GM19455 (cell line): ENCODE results near the gene BMP8B.
A peak's percentile ranks its signal among the peaks of the same experiment; 100 is the strongest.
"Not testable (repeated sequence)": the region's sequence is repeated elsewhere in the genome, so short reads cannot be mapped to it uniquely, and the experiment has no call there.

Experiments
- ATAC-seq: cut with Tn5 transposase; IDR thresholded peaks from one replicate; pipeline ENCODE4 v1.9.1; 2021; ENCODE audit not compliant: unreplicated experiment

The BMP8B gene

DNA sequence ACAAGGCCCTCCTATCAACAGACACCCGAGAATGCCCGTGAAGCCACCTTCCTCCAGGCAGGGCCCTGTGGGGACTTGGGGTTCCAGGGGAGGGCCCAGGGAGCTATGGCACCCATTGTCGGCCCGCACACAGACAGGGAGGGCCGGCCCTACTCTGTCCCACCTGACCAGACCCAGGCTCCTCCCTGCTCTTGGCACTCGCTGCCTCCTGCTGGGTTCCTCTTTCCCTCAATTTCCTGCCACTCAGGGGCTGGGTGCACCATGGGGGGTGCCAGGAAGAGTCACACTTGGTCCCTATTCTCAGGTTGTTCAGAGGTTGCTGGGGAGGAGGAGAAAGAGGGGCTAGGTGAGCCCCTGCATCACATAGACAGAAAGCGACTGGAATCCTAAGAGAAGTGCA, 9.5 kb downstream of the BMP8B start:
- no peak for ATAC-seq

DNA sequence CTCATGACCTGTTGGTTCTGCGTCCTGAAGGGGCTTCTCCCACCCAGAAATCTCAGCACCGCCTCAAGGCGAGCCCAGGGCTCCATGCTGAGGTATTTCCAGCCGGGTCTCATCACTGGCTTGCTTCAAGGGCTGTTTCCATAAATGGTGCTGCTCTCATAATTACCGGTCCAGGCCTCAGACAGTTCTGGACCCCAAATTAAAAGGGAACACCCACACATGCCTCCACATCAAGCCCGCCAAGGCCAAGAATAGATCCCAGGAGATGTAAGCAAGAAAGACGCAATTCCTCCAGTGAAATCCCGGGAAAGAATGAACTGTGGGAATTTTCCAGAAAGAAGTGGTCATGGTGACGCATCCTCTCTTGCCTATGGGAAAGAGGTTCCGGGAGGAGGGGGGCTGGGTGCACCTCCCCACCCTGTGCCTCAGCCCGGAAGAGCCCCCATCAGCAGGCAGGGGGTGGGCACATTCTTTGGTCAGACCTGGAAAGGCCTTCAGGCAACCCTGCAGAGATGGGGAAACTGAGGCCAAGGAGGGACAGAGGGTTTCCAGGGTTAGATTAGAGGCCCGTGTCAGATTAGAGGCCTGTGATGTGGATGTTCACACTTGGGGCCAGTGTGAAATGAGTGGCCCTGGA, 10.1 kb downstream of the BMP8B start:
- ATAC-seq, result not testable (repeated sequence)

DNA sequence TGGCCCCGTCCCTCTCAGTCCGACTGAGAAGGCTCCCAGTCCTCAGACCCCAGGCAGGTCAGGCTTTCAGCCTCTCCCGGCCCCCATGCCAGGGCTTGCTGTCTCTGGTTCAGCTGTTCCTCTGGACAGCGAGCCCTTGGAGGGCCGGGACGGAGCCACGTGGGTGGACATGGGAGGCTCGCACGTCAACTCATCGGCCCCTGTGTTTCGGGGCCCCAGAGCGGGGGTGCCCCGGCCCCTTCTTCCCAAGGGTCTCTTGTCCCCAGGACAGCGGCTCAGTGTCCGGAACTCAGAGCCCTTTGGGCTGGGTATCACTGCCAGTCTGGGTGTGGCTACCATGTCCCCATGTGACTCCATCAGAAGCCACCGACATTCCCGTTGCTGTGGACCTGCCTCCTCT, 10.8 kb downstream of the BMP8B start:
- not testable (repeated sequence) for ATAC-seq

DNA sequence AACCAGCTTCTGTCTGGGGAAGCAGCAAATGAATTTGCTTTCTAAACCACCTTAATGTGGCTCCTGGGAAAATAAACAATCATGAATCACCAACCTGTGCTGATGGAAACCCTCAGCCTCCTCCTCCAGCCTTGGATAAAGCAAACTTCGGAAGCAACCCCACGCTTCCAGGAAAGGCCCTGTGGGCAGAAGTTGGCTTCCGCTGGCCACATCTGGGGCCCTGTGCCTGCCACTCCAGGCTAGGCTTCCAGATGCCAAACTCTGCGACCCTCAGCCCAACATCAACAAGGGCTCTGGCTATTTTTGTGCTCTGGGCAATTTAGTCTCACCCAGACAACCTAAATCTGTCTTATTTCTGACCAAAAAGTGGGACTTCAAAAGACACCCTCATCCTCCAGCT, 11.4 kb downstream of the BMP8B start:
- no peak for ATAC-seq

DNA sequence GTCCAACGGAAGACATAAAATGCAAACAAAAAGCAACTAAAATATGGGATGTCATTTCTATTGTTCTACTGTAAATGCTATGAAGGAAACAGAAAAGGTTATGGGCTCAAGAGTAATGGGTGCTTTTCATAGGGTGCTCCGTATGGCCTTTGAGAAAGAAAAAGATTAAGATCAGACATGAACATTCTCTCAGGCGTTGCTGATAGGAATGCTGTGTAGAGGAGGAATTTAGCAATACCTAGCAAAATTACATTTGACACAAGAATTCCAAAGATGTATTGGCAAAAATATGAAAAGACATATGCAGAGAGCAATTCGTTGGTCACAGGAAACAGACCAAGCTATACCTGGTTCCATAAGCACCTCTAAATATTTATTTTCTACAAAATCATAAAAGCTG, 11.8 kb downstream of the BMP8B start:
- no peak for ATAC-seq

DNA sequence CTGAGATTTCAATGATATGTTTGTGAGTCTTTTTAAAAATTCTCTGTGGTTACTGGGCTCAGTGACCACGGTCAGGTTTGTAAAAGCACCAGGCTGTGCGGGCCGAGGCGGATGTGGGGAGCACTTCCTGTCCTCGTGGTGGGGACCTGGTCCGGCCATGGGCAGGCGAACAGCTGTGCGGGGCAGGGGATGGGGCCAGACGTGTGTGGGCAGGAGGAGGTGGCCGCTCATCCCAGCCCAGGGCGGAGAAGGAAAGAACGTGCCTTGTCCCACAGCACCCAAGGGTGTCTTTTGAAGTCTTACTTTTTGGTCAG, 12.3 kb downstream of the BMP8B start:
- peak; percentile 56 for ATAC-seq

DNA sequence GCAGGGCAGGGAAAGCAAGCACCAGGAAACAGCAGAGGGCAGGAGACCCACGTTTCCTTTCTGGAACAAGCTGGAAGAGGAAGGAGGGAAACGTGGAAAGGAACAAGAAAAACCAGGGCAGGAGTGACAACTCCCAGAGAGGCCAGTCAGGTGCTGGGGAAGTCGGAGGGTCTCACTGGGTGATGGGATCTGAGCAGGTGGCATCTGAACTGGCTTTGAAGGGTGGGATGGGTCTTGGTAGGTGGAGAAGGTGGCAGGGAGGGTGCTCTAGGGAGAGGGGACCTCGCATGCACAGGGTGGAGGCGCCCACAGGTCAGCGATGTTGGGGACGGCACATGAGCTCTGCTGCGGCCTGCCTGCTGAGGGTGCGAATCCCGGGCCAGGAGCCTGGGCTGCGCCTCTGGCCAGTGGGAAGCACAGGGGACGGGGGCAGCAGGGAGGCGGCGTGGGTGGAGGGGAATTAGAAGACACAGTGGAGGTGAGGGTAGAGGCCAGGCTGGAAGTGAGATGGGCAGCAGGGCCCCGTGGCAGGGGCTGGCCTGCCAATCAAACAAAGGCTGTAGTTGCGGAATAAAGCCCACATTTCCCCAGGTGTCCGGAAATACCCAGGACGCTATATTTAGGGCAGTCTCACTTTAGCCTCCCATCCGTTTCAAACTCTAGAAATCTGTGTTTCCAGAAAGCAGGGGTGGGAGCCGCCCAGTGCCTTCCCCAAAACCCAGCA, 12.8 kb downstream of the BMP8B start:
- peak; percentile 14 for ATAC-seq

DNA sequence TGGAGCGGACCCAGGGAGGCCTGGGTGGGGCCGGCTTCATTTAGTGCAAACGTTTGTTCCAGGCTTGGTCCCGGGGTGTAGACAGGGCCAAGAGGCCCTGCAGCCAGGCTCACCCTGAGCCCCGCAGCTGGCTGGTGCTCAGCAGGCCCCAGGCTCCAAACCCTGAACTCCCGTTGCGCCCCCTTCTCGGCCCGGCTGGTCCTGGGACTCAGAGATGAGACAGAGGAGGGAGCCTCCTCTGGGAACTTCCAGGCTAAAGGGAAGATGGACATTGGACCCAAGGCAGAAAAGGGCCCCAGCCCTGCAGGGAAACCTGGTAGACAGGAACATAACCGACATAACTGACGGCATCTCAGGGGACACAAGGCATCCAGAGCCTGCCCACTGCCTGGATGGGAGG, 13.5 kb downstream of the BMP8B start:
- not testable (repeated sequence) for ATAC-seq

DNA sequence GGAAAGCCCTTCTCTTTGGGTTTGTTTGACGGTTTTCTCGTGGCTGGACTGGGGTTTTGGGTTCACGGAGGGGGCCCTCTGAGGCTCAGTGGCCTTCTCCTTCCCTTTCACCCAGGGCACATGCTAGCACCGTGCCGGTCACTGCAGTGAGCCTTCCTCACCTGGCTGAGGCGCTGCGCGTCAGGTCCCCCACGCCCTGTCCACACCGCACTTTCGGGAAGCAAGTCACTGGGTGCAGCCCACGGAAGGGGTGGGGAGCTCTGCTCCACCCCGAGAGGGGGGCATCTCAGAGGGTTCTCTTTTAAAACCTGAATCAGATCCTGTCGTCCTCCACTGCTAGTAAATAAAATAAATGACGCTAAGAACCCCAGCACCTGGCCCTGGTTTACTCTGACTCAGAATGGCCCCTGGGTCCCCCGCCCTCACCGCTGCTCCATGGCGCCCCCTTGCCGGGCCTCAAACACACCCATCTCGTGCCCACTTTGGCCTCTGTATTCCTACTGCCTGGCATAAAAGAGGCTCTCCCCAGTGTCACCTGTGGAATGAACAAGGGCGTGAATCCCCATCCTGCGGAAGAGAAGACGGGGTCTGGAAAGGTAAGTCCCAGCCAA, 15.2 kb downstream of the BMP8B start:
- ATAC-seq, result not testable (repeated sequence)

DNA sequence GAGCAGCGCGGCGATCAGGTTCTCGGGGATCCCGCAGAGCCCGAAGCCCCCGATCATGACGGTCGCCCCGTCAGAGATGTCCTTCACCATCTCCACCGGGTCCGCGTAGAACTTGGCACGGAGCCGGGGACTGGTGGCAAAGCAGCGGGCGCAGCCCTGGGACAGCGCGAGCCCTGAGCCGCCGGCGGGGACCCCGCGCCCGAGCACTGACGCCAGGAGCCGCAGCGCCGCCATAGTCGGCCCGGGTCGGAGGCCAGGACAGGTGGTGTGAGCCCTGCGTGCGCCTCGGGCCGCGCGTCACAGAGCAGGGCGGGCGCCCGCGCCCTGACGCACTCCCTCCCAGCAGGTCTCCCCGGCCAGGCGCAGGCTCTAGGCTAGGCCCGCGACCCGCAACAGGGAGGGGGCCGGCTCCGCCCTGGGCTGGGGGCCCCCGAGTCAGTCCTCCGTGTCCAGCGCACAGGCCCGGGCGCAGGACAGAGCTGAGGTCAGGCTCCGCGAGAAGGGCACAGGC, 17.6 kb downstream of the BMP8B start, which contains the start of gene OXCT2:
OXCT2 (minus strand) TSS at position 327 of the 511 bp plus-strand sequence; CDS start at position 234, 93 bp downstream.
- ATAC-seq, result not testable (repeated sequence)

DNA sequence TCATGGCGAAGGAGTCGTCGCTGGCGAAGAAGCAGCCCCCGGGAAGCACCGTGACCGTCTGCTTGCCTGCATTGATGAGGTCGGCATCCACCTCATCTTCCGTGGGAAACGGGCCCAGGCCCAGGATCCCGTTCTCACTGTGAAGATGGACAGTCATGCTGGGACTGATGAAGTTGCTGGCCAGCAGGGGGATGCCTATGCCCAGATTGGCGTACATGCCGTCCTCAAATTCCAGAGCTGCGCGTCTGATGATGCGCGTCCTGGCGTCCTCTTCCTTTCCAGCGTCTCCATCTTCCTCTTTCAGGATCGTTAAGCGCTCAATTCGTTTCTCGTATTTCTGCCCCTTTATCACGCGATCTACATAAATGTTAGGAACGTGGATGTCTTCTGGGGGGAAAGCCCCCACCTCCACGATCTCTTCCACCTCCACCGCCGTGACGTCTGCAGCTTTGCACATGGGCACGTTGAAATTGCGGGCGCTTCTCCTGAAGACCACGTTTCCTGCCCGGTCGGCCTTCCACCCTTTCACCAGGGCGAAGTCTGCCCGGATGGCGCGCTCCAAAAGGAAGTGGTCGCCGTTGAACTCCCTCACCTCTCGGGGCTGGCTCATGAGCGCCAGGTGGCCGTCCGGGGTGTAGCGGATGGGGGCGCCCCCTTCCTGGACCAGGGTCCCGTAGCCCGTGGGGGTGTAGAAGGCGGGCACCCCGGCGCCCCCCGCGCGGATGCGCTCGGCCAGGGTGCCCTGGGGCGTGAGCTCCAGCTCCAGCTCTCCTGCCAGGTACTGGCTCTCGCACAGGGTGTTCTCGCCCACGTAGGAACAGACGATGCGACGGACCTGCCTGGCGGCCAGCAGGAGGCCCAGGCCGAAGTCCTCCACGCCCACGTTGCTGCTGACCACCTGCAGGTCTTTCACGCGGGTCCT, 18.3 kb downstream of the BMP8B start:
- ATAC-seq, result not testable (repeated sequence)

DNA sequence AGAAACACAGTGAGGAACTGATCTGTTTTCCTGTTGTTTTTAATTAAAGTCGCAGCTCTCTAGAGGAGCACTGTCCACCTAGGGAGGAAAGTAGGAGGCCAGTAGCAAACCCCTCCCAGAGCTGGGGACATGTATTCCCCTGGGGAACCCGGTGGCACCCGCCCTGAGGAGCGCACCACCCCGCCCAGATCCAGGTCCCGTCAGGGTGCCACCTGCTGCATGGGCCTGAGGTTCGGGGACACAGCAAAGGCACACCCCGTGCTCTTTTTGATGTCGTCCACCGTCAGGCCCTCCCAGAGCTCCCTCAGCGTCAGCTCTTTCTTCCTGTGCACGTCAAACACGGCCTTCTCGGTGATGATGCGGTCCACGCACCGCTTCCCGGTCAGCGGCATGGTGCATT, 19.2 kb downstream of the BMP8B start:
- not testable (repeated sequence) for ATAC-seq

DNA sequence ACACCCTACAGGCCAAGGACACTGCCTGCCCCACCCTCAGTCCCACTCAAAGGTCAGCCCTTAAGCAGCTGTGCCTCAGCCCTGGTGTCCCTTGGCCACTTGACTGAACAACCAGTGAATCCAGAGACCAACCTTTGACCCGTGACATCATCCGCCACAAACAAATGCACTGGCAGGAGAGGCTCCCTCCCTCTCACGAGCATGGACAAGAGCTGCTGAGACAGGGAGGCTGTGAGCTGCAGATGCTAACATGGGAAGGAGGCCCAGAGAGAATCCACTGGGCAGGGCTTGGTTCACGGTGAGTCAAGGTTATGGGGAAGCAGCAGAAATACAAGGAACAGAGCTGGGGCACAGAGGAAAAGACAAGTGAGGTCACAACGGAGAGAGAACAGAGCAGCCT, 22.2 kb downstream of the BMP8B start:
- ATAC-seq, result not testable (repeated sequence)

DNA sequence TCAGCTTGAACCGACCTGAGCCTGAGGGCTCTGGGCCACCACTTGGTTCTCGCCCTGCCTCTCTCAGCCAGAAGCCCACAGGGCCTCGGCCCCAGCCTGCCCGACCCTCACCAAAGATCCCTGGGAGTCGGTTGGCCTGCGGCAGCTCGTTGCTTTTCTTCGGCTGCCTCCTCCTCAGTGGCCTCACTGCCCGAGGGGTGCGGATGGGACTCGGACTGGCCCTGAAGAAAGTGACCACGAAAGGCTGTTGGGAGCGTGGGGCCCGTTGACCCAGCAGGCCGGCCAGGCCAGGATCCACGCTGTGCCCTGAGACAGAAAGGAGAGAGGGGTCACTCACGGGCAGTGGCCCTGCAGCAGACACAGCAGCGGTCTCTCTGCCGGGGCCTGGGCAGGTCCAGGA, 24.2 kb downstream of the BMP8B start:
- not testable (repeated sequence) for ATAC-seq

DNA sequence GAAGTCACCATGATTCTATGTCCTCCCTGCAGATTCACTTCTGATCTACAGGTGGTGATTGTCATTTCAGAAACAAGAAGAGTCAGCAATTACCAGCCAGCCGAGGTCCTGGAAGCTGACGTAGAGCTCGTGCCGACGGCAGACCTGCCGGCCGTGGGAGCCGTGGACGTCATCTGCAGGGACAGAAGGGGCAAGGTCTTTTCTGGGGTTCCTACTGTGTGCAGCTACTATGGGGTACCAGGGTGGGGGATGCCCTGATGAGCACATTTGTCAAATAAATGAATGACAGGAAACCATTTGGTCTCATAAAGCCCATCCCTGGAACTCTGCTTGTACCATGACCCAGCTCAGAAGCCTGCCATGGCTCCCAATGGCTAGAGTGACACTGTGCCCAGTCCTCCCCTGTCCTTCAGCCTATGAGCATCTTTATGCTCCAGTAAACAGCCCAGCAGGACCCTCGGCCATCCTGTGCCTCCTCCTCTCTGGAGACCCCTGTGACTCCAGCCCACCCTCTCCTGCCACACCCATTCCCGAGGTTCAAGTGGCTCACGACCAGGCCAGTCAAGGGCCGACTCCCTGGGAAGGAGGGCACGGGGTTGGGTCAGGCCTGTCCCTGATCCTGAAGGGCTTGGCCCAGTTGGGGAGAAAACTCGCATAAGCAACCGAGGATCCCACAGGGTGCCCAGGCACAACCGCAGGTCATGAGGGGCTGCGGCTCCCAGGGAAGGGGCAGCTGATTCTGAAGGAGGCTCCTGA, 24.9 kb downstream of the BMP8B start:
- not testable (repeated sequence) for ATAC-seq

DNA sequence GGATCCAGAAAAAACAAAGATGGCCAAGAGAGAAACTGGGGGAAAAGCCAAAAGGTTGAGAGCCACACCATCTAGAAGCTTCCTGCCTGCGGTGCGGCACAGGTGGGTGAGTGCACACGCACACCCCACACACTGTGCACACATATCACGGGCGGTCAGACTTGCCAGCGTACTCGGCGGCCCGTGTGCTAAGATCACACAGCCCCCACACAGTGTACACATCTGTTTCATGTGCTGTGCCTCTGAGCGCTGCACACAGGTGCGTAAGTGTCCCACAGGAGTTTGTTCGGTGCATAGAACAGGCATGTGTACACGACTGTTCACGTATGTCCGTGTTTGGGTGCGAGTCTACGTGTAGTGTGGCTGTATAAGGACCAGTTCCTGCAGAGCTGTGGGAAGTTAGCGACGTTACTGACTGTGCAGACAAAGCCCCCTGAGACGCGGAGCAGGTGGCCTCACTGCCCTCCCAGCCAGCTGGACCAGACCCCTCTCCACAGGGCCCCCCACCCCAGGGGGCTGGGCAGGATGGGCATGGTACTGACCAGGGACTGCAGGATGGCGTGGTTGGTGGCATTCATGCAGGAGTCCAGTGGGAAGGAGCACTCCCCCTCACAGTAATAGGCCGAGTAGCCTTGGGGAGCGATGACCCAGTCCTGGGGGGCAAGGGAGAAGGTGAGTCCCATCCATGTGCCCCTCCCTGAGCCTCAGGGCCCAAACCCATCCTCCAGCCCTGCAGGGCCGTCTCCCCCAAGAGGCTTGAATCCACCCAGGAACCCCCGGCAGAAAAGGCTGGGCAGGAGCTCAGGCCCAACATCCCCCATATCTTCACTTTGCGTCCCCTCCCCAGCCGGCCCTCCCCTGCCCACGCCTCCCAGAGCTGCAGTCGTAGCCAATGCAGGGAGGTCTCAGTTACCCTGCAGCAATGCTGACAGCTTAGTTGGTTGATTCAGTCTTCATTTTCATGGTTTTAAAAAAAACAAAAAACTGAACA, 25.8 kb downstream of the BMP8B start:
- ATAC-seq, result no peak

DNA sequence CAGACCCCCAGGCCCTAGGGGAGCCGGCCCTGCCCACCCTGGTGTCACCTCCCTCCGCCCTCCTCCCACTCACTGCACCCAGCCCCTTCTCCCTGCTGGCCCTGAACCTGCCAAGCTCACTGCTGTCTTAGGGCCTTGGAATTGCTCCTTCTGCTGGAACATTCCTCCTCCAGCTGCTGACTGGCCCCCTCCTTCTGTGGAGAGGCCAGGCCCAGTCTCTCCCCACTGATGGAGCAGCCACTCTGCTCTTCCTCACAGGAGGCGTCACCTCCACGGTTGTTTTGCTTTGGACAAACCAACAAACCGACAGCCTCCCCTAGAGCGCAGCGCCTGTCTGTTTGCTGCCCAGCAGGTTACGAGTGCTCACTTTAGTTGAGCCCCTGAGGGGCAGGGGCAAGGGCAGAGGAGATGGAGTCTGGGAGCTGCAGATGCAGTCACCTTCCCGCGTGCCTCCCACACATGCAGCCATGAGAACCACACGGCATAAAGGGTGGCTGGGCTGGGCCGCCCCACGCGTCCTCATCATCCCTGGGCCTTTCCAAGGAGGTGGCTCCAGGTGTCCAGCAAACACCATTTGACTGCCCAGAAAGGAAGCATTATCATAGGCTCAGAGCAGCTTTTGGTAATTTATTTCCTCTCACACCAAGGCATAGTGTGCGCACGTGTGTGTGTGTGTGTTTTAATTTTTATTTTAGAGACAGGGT, 27.0 kb downstream of the BMP8B start:
- ATAC-seq, result no peak

DNA sequence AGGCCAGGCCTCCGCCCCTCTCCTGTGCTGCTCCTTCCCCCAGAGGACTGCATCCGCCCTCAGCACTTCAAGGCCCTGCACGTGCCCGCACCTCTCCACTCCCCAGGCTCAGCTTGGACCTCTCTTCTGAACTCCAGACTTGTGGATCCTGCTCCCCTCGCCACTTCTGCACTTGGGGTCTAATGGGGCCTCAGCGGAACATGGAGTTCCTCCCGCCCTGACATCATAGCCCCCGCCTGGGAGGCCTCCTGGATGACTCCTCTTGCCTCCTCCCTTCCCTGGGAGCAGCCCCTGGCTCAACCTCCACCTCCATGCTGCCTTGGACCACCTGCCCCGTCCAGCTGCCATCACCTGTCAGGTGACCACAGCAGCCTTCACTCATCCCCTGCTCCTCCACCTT, 27.6 kb downstream of the BMP8B start:
- ATAC-seq, result no peak
